Stimulated activated CD8-positive, alpha-beta memory T cell treated with anti-CD3 and anti-CD28 coated beads, Interleukin-15, amount 100 ng/mL, for 4 hours (primary cell): ENCODE measurements around the gene NLRP4.
"Not testable (repeated sequence)": the region's sequence is repeated elsewhere in the genome, so short reads cannot be mapped to it uniquely, and the experiment has no call there.

ENCODE experiments used
- DNase-seq, 2 donors: peaks; one replicate each; pipeline ENCODE4 v3.0.0-alpha.2; 2020; ENCODE audit warnings: low read depth in 2 of 2

The NLRP4 gene

DNA sequence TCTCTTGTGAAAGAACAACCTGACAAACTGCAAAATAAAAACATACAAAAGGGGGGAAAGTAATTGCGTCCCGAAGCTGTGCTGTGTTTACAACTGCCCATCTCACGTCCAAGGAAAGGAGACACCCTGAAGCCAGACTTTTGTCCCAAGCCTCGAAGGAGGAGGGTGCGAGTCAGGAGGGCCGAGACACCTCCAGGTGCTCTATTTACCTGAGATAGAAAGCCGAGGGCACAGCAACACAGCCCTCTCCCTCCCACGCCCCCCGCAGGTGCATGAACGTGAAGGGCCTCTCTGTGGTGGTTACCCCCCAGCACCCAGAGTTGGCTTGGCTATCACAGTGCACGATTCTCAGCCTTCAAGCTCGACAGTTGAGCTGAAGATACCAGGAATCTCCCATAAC lies 62.6 kb downstream of the NLRP4 start:
- DNase-seq = no peak

DNA sequence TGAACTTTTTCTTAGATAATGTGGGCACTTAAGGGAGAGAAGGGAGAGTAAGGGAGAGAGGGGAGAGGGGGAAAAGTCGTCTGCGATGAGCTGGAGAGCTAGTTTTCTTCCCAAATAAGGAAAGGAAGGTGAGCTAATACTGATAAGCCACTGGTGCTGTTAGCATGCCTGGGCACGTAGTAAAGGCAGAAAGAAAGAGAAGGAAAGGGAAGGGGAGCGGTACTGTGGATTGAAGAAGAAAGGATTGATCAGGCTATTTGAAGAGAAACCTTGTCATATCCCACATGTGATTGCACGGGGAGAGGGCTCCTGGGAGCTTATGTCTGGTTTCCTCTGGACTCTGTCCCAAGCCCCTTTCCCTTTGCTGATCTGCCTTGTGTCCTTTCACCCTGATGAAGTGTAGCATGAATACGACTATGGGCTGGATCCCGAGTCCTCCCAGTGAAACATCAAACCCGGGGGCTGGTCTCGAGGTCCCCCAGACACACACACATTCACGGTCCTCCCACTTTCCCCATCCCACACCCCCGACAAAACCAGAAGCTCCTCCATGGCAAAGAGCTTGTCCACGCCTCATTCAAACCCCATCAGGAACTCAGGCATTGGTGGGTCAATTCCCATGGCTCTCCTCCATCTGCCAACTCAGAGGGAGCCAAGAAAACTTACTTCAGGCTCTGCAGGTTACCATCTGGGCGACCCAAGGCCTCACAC lies 65.2 kb downstream of the NLRP4 start:
- DNase-seq = no peak

DNA sequence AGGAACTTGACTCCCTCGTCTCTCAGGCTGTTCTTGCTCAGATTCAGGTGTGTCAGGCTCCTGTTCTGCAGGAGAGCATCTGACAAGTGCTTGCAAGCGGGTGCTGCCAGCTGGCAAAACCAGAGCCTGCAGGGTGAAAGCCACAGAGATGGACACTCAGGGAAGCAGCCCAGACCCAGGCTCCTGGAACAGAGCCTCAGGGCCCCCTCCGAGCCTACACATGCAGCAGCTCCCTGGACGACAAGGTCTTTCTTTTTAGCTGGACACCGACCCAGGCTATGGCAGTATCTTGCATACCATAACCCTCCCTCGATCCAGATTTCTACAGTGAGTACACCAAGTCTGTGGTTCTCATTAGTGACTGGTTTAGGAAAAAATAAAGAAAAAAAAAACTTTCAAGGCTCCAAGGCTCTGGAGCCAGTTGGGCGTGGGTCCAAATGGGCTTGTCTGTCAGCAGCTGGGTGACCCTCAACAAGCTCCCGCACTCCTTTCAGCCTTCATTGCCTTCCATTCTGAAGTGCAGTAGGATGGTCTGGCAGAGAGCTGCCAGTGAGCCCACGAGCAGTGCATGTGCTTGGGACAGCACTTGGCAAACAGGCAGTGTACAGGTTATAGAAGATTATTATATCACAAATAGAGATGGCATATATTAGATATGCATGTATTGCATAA lies 65.9 kb downstream of the NLRP4 start:
- no peak for DNase-seq

DNA sequence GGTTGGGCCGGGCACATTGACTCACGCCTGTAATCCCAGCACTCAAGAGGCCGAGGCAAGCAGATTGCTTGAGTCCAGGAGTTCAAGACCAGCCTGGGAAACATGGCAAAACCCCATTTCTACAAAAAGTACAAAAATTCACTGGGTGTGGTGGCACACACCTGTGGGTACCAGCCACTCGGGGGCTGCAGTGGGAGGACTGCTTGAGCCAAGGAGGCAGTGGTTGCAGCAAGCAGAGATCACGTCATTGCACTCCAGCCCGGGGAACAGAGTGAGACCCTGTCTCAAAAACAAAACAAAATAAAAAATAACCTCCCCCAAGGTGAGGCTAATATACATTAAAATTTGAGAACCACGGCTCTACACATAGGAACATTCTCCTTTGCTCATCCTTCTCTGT lies 70.9 kb downstream of the NLRP4 start:
- DNase-seq = no peak

DNA sequence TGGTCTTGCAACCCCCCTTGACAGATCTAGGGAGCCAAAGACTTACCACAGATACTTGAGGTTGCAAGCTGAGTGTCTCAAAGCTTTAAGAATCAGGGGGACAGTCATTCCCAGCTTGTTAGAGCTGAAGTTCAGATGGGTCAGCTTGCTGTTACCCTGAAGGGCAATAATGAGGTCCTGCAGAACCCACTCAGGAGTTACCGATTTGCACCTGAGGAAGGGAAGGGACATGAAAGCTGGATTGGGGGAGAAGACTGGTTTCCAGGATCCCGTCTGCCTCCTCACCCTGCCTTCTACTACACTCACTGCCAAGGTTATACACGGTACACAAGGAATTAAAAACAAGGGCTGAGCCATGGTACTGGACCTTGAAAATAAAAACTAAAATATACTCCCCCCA lies 71.4 kb downstream of the NLRP4 start:
- DNase-seq = no peak

DNA sequence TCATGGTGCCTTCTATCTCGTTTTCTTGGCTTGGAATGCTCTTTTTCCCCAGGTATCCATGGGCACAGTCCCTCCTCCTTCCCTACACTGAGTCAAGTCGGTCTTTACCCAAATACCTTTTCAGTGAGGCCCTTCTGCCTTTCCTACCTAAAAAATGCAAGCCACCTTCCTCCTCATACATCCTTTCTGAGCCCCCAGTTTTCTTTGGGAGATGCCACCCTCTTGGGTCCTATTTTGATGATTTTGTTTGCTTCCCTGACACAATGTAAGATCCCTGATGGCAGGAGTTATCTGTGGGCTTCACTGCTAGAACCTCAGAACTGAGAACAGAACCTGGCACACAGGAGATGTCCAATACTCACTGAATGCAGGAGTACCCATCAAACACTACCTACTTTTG lies 73.5 kb downstream of the NLRP4 start:
- DNase-seq = no peak

DNA sequence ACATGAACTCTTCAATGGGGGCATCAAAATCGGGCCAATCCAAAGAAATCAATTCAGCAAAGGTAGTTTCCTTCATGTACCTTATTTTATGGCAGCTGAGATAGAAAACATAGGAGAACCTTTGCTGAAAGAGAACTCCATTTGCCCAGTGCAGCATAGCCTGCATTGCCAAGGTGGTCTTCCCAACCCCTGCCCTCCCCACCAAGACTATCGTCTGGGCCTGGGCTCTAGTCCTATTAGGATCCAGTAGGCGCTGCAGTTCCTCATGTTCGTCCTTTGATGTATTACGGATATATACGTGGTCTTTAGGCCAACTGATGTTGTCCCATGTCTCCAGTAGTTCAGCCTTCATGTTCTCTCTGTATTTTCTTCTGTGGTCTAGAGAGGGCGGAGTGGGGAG lies 76.6 kb downstream of the NLRP4 start:
- DNase-seq = no peak

DNA sequence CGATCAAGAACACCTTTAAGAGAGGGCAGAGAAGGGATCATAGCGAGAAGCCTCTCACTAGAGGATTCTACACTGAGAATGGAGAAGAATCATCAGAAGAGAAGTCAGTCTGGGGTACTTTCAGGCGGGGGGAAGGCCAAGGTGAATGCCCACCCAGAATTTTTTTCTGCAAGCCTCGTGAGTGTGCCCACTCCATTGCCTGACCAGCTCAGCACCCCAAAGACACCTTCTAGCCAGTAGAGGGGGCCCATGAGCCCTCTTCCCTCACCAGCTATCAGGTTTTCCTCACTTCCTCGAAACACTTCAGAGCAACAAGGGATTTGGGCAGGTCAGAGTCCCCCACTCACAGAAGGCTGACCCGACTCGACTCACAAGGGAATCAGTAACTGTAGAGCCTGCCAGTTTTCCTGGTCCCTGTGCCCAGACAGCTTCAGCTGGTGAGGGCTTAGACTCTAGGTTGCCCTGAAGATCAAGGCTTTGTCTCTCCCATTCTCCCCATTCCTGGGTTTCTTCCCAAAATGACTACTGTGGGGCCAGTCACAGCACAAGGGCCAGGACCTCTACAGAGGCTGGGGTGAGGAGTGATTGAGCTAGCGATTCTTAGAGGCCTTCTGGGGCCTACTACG lies 77.4 kb downstream of the NLRP4 start:
- DNase-seq = no peak

DNA sequence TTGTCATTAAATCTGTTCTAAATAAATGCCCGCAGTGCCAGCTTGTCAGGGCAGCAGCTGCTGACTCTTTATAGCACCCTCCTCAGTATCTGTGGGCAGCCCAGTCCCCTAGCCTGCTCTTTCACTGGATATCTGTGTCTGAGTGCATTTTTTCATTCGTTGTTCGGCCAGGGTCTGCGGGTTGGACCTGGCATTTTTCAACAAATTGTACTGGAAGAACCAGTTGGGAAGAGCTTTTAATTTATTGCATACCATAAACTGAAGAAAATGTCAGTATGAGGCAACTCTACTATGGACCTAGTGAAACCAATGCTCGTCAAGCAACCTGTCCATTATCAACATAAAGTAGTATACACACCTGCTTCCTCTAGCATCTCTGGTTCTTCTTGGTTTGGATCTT lies 87.2 kb downstream of the NLRP4 start:
- DNase-seq = no peak

DNA sequence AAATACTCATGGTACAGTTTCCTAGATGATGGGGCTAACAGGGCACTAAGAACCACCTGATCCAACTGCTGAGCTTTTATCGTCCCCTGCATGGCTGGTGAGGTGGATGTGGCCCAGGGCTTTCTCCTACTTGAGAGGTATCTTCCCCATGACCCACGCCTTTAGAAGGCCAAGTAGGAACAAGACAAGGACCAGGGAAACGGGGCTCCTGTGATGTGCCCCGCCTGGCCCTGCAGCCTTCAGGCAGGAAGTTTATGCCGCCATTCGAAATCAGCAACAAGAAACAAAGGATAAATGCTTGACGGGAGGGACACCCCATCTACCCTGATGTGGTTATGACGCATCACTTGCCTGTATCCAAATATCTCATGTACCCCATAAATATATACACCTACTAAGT lies 91.7 kb downstream of the NLRP4 start:
- no peak for DNase-seq

DNA sequence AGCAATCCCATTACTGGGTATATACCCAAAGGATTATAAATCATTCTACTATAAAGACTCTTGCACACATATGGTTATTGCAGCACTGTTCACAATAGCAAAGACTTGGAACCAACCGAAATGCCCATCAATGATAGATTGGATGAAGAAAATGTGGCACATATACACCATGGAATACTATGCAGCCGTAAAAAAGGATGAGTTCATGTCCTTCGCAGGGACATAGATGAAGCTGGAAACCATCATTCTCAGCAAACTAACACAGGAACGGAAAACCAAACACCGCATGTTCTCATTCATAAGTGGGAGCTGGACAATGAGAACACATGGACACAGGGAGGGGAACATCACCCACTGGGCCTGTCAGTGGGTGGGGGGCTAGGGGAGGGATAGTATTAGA lies 92.9 kb downstream of the NLRP4 start:
- not testable (repeated sequence) for DNase-seq

DNA sequence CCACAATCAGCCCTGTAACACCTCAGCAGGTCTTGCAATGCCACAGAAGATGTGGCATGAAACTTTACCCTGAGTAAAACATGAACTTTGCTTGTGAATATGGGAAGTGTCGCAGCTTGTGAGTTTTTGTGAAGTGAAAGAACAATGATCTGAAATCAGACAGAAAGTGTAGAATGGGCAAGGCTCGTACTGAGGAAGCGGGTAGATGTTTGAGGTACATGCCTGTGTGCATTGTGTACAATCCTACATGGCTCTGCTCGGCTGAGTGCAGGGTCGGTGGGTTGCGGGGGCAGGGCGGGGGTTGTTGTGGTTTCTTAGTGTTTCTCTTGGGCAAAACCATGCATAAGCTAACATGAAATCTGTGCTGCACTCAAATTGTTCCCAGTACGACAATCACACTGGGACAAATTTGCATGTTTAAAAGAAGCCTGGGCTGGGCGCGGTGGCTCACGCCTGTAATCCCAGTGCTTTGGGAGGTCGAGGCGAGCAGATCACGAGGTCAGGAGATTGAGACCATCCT lies 94.7 kb downstream of the NLRP4 start:
- no peak for DNase-seq
